ENCODE measurements around the gene LRSAM1.
"Not testable (repeated sequence)": the region's sequence is repeated elsewhere in the genome, so short reads cannot be mapped to it uniquely, and the experiment has no call there.

LRSAM1 gene

DNA sequence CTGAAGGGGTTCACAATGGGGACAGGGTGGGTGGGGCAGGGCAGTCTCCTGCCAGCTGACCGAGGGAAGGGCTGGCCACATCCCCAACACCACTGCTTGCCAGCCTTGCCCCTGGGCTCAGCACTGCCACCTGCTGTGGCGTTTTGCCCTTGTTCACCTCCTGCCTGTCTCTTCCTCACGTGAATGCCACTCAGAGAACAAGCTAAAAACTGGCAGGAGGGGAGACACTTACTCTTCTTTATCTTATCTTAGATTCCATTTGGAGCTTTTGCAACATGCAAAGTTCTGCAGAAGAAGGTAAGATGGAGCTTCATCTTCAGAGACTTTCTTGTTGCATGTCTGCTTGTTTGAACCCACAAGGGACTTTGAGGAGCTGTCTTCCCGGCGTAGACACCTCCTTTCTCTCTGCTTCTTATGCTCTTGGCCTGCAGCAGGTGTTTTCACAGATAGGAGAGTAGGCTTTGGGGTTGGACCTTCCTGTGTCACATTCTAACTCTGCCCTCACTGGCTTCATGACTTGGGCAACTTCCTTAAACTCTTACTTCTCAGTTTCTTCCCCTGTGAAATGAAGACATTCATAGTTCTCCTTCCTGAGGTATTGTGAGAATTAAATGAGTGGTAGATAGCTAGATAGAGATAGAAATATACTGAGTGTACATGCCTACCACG, 4.1 kb downstream of the LRSAM1 start:
- peaks cover 5% of the 10 kb centered on the region for H3K4me1 ChIP-seq (ENCODE audit: insufficient read depth, low read length)
- no peaks in the 10 kb centered on the region for H3K27me3 ChIP-seq (ENCODE audit: insufficient read depth, low read length)
- H3K9me3 ChIP-seq (ENCODE audit: low read length): no peaks in the 10 kb centered on the region
- H2AFZ ChIP-seq (ENCODE audit: low read depth, low read length): no peak overlapping the region
- no peak overlapping the region for H3K4me3 ChIP-seq (ENCODE audit: low read length)
- peaks cover 34% of the 10 kb centered on the region for H3K36me3 ChIP-seq (ENCODE audit: insufficient read depth, low read length)

- Histone ChIP-seq H3K27me3 (ENCODE audit: insufficient read depth, low read length) (no peaks in the 10 kb centered on the region), H3K4me3 (ENCODE audit: low read length) (no peak overlapping the region), H3K36me3 (ENCODE audit: insufficient read depth, low read length) (peaks cover 48% of the 10 kb centered on the region), H3K9me3 (ENCODE audit: low read length) (no peaks in the 10 kb centered on the region), H2AFZ (ENCODE audit: low read depth, low read length) (no peak overlapping the region), H3K4me1 (ENCODE audit: insufficient read depth, low read length) (peaks cover 2% of the 10 kb centered on the region)
These were observed 6.0 kb downstream of the LRSAM1 start for GRCh38 chr9:127457191-127457878.

DNA sequence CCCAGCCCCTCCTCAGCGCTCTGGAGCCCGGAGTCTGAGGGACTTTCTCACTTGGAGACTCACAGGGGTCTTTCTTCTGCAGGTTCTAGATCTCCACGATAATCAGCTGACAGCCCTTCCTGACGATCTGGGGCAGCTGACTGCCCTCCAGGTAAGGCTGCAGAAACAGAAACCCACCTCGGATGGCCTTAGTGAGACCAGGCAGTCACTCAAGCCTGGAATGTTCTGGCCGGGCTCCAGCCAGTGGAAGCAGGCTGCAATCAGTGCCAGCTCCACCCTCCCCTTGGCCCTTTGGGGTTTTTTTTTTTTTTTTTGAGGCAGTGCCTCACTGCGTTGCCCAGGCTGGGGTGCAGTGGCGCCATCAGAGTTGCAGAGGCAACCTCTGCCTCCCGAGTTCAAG, 7.6 kb downstream of the LRSAM1 start:
- Histone ChIP-seq H3K4me3 (ENCODE audit: low read length) (no peak overlapping the region), H3K36me3 (ENCODE audit: insufficient read depth, low read length) (peaks cover 55% of the 10 kb centered on the region), H3K4me1 (ENCODE audit: insufficient read depth, low read length) (no peaks in the 10 kb centered on the region)

DNA sequence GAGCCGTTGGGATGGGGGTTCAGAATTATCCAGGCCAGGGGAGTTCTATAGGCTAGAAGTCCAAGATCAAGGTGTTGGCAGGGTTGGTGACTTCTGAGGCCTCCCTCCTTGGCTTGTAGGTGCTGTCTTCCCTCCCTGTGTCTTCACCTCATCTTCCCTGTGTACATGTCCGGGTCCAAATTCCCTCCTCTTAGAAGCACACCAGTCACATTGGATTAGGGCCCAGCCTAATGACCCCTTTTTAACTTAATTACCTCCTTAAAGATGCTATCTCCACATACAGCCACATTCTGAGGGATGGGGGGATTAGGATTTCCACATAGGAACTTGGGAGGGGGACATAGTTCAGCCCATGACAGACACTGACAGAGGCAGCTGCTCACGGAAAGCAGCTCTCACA, 12.1 kb downstream of the LRSAM1 start:
- H2AFZ ChIP-seq (ENCODE audit: low read depth, low read length): no peak overlapping the region
- no peaks in the 10 kb centered on the region for H3K27me3 ChIP-seq (ENCODE audit: insufficient read depth, low read length)
- H3K4me1 ChIP-seq (ENCODE audit: insufficient read depth, low read length): no peaks in the 10 kb centered on the region
- no peak overlapping the region for H3K4me3 ChIP-seq (ENCODE audit: low read length)
- no peaks in the 10 kb centered on the region for H3K9me3 ChIP-seq (ENCODE audit: low read length)
- H3K36me3 ChIP-seq (ENCODE audit: insufficient read depth, low read length): peaks cover 56% of the 10 kb centered on the region

More for the DNA sequence above, 7.6 kb downstream of the LRSAM1 start:
- H2AFZ ChIP-seq (ENCODE audit: low read depth, low read length): no peak overlapping the region
- H3K9me3 ChIP-seq (ENCODE audit: low read length): no peaks in the 10 kb centered on the region
- H3K27me3 ChIP-seq (ENCODE audit: insufficient read depth, low read length): no peaks in the 10 kb centered on the region

GRCh38 chr9:127463911-127464310, 12.6 kb downstream of the LRSAM1 start:
- no peak overlapping the region for H2AFZ ChIP-seq (ENCODE audit: low read depth, low read length)
- no peaks in the 10 kb centered on the region for H3K4me1 ChIP-seq (ENCODE audit: insufficient read depth, low read length)
- no peaks in the 10 kb centered on the region for H3K9me3 ChIP-seq (ENCODE audit: low read length)
- peaks cover 56% of the 10 kb centered on the region for H3K36me3 ChIP-seq (ENCODE audit: insufficient read depth, low read length)
- no peak overlapping the region for H3K4me3 ChIP-seq (ENCODE audit: low read length)
- no peaks in the 10 kb centered on the region for H3K27me3 ChIP-seq (ENCODE audit: insufficient read depth, low read length)

DNA sequence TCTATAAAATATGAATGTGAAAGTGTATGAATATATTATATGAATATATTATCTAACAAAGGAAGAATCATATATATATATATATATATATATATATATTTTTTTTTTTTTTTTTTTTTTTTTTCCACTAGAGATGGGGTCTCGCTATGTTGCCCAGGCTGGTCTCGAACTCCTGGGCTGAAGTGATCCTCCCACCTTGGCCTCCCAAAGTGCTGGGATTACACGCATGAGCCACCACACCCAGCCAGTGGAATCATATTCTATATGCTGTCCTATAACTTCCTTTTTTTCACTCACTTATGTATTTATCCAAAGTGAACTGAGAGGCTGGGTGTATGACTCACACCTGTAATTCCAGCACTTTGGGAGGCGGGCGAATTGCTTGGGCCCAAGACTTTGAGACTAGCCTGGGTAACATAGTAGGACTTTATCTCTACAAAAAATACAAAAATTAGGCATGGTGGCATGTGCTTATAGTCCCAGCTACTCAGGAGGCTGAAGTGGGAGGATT, 15.2 kb downstream of the LRSAM1 start:
- not testable (repeated sequence) for H3K4me3 ChIP-seq (ENCODE audit: low read length); H3K4me1 ChIP-seq (ENCODE audit: insufficient read depth, low read length); H2AFZ ChIP-seq (ENCODE audit: low read depth, low read length); H3K27me3 ChIP-seq (ENCODE audit: insufficient read depth, low read length); H3K9me3 ChIP-seq (ENCODE audit: low read length)
- H3K36me3 ChIP-seq (ENCODE audit: insufficient read depth, low read length): peaks cover 38% of the 10 kb centered on the region

DNA sequence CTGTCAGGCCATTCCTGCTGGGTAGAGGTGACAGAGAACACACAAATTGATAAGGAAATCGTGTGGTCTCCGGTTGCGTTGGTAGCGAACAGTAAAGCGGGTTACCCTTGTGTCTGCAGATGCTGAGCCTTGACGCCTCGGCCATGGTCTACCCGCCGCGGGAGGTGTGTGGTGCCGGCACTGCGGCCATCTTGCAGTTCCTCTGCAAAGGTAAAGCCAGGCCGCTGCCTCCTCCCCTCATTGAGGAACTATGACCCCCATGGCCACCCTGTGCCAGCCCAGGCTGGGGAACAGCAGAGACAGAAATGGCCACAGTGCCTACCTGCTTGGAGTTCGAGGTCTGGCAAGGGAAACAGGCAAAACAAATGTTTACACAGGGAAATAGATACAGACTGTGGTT, 16.3 kb downstream of the LRSAM1 start:
- Histone ChIP-seq H2AFZ (ENCODE audit: low read depth, low read length) (no peak overlapping the region), H3K36me3 (ENCODE audit: insufficient read depth, low read length) (peaks cover 27% of the 10 kb centered on the region), H3K9me3 (ENCODE audit: low read length) (no peaks in the 10 kb centered on the region), H3K4me1 (ENCODE audit: insufficient read depth, low read length) (no peaks in the 10 kb centered on the region), H3K27me3 (ENCODE audit: insufficient read depth, low read length) (no peaks in the 10 kb centered on the region), H3K4me3 (ENCODE audit: low read length) (no peak overlapping the region)

DNA sequence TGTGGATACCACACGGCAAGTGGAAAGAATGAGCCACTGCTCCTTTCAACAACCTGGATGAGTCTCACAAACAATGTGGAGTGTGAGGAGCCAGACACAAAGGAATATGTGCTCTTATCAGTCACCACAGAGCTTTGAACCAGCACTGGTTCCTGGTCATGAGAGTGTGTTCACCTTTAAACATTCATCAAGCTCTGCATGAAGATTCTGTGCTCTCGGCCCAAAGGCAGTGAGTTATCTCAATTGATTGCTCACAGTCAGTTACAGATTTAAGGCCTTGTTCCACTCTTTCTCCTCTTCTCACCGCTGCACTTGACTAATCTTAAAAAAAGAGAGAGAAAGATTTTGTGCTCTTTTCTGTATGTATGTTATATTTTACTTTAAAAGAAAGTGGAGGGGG, 19.4 kb downstream of the LRSAM1 start:
- H2AFZ ChIP-seq (ENCODE audit: low read depth, low read length): no peak overlapping the region
- H3K36me3 ChIP-seq (ENCODE audit: insufficient read depth, low read length): peaks cover 32% of the 10 kb centered on the region
- no peaks in the 10 kb centered on the region for H3K9me3 ChIP-seq (ENCODE audit: low read length)
- H3K27me3 ChIP-seq (ENCODE audit: insufficient read depth, low read length): no peaks in the 10 kb centered on the region
- no peak overlapping the region for H3K4me3 ChIP-seq (ENCODE audit: low read length)
- H3K4me1 ChIP-seq (ENCODE audit: insufficient read depth, low read length): no peaks in the 10 kb centered on the region

GRCh38 chr9:127473501-127473900, 22.2 kb downstream of the LRSAM1 start:
- Histone ChIP-seq H2AFZ (ENCODE audit: low read depth, low read length) (no peak overlapping the region), H3K4me1 (ENCODE audit: insufficient read depth, low read length) (no peaks in the 10 kb centered on the region), H3K9me3 (ENCODE audit: low read length) (no peaks in the 10 kb centered on the region), H3K4me3 (ENCODE audit: low read length) (no peak overlapping the region), H3K27me3 (ENCODE audit: insufficient read depth, low read length) (no peaks in the 10 kb centered on the region), H3K36me3 (ENCODE audit: insufficient read depth, low read length) (peaks cover 23% of the 10 kb centered on the region)

GRCh38 chr9:127473932-127474331, 22.6 kb downstream of the LRSAM1 start:
- H3K4me3 ChIP-seq (ENCODE audit: low read length): no peak overlapping the region
- H3K4me1 ChIP-seq (ENCODE audit: insufficient read depth, low read length): no peaks in the 10 kb centered on the region
- peaks cover 24% of the 10 kb centered on the region for H3K36me3 ChIP-seq (ENCODE audit: insufficient read depth, low read length)
- no peaks in the 10 kb centered on the region for H3K27me3 ChIP-seq (ENCODE audit: insufficient read depth, low read length)
- no peaks in the 10 kb centered on the region for H3K9me3 ChIP-seq (ENCODE audit: low read length)
- H2AFZ ChIP-seq (ENCODE audit: low read depth, low read length): no peak overlapping the region

DNA sequence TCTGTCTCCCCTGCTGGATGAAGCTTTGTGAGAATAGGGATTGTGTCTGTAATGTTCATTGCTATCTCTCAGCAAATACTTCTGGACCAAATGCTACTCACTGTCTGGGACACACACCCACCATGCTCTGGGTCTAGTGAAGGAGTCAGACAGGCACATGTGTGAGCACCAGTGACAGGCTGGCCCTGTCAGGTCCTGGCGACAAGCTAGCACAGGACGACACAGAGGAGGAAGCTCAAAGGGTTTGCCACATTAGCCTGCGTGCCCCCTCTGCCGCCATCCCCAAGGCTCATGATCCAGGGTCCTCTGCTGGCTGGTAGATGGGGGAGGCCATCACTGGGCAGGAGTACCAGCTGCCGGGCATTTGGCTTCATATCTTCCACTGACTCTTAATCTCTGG, 23.3 kb downstream of the LRSAM1 start:
- H3K36me3 ChIP-seq (ENCODE audit: insufficient read depth, low read length): peaks cover 30% of the 10 kb centered on the region
- H2AFZ ChIP-seq (ENCODE audit: low read depth, low read length): no peak overlapping the region
- H3K4me3 ChIP-seq (ENCODE audit: low read length): no peak overlapping the region
- H3K4me1 ChIP-seq (ENCODE audit: insufficient read depth, low read length): no peaks in the 10 kb centered on the region
- no peaks in the 10 kb centered on the region for H3K9me3 ChIP-seq (ENCODE audit: low read length)
- no peaks in the 10 kb centered on the region for H3K27me3 ChIP-seq (ENCODE audit: insufficient read depth, low read length)

- Histone ChIP-seq H3K36me3 (ENCODE audit: insufficient read depth, low read length) (peaks cover 35% of the 10 kb centered on the region), H3K9me3 (ENCODE audit: low read length) (no peaks in the 10 kb centered on the region), H3K27me3 (ENCODE audit: insufficient read depth, low read length) (no peaks in the 10 kb centered on the region), H3K4me1 (ENCODE audit: insufficient read depth, low read length) (no peaks in the 10 kb centered on the region), H3K4me3 (ENCODE audit: low read length) (no peak overlapping the region), H2AFZ (ENCODE audit: low read depth, low read length) (no peak overlapping the region)
These were observed 28.3 kb downstream of the LRSAM1 start for GRCh38 chr9:127479507-127480081.

GRCh38 chr9:127482662-127483061, 31.4 kb downstream of the LRSAM1 start:
- Histone ChIP-seq H3K27me3 (ENCODE audit: insufficient read depth, low read length) (no peaks in the 10 kb centered on the region), H3K4me1 (ENCODE audit: insufficient read depth, low read length) (no peaks in the 10 kb centered on the region), H3K36me3 (ENCODE audit: insufficient read depth, low read length) (peaks cover 49% of the 10 kb centered on the region), H3K4me3 (ENCODE audit: low read length) (no peak overlapping the region), H3K9me3 (ENCODE audit: low read length) (no peaks in the 10 kb centered on the region), H2AFZ (ENCODE audit: low read depth, low read length) (no peak overlapping the region)
